Fibroblast of skin of back (primary cell): Measurements from ENCODE around the gene TBC1D7.

Experiments
- DNase-seq: peaks from one replicate; pipeline ENCODE4 v3.0.0-alpha.2; 2013

The TBC1D7 gene

GRCh38 chr6:13267142-13267651, 61.1 kb downstream of the TBC1D7 start:
- no peak for DNase-seq

- DNase-seq: no peak
Measured at GRCh38 chr6:13263669-13264068, 64.7 kb downstream of the TBC1D7 start.

GRCh38 chr6:13262302-13263230, 65.8 kb downstream of the TBC1D7 start:
- no peak for DNase-seq

GRCh38 chr6:13261464-13261994, 66.8 kb downstream of the TBC1D7 start:
- DNase-seq: no peak

- no peak for DNase-seq
Measured at GRCh38 chr6:13260831-13261230, 67.5 kb downstream of the TBC1D7 start.

- no peak for DNase-seq
Measured at GRCh38 chr6:13260101-13260598, 68.2 kb downstream of the TBC1D7 start.

- no peak for DNase-seq
Measured at GRCh38 chr6:13259393-13259792, 68.9 kb downstream of the TBC1D7 start.

- no peak for DNase-seq
Measured at GRCh38 chr6:13256266-13257001, 71.9 kb downstream of the TBC1D7 start.
